HG03457 (cell line): Measurements from ENCODE around the gene ERBB4.

ENCODE experiments used
- ATAC-seq: cut with Tn5 transposase; IDR thresholded peaks from one replicate; pipeline ENCODE4 v1.9.1; 2021; ENCODE audit warnings: moderate number of reproducible peaks; ENCODE audit not compliant: unreplicated experiment

ERBB4 gene

DNA sequence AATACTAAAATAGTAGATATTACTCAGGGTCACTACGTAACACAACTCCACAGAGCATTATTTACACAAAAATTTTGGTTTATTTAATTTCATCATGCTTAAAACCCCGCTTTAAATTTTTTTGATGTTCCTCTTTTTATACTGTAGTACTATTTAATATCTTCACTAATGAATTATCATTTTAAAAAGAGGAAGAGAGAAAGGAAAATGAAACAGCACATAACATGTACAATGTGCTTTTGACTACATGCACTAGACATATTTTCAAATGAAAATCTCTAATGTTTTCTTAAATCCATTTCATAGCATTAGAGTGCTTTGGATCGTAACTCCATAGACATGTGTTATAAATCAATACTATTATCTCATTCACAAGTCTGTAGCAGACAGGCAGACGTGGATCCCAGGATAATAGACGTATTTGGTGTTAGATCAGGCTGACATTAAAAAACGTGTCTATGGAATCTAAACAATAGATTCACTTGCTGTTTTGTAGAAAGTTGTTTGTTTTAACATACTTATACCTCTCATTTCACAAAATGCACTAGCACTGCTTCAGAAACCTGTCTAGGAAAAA is 1085.2 kb downstream of the ERBB4 start:
- ATAC-seq, result no peak

GRCh38 chr2:211451642-211452041 is 1087.0 kb downstream of the ERBB4 start:
- ATAC-seq, result no peak

DNA sequence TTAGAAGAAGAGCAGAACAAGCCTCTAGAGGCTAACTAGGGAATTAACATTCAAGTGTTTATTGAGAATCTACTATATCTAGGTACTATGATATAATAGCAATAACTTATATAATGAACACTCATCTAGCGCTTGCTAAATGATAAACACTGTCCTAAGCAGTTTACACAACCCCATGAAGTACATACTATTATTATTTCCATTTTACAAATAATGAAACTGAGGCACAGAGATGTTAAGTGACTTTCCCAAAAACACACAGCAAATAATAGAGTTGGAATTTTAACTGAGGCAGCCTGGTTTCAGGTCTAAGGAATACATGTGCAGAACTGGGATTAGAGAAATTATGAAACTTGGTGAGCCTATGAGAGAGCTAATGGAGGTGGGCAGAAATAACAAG is 1088.8 kb downstream of the ERBB4 start:
- ATAC-seq, result no peak

DNA sequence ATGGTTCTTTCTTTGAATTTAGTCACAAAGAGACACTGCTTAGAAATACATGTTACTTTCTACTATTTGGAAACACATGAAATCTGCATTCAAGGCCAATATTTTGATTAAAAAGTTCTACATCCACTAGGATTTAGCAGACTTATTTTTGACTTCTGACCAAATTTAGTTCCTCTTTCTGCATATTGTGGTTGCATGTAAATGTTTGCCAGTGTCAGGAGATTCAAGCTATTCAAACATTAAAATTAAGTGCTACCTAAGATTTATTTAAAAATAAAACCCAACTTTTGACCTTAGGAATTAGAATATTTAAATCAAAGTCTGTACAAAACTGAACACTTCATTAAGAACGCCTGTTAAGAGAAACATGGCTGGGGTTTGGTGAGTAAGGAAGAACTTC is 1091.1 kb downstream of the ERBB4 start:
- ATAC-seq, result no peak

- no peak for ATAC-seq
Observed at GRCh38 chr2:211440107-211440506, 1098.5 kb downstream of the ERBB4 start.

DNA sequence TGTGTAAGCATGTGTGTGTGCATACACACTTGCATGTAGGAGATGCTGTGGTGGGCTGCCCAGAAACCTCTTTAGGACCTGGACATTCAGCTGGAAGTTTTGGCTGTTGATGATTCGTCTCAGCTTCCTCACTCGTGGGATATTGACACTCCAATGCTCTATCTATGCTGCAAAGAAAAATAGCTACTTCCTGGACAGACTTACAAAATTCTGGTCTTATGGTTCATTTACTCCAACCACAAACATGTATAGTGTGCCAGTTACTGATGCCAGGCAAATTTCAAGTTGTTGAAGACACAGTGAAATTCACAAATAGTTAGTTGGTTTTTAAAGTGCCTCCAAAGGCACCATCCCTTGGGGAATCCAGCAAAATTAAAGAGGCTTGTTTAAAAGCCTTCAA is 1099.6 kb downstream of the ERBB4 start:
- ATAC-seq, result no peak

GRCh38 chr2:211437396-211437795 is 1101.2 kb downstream of the ERBB4 start:
- ATAC-seq, result no peak

- ATAC-seq, result no peak
Observed at GRCh38 chr2:211436182-211436581, 1102.4 kb downstream of the ERBB4 start.

DNA sequence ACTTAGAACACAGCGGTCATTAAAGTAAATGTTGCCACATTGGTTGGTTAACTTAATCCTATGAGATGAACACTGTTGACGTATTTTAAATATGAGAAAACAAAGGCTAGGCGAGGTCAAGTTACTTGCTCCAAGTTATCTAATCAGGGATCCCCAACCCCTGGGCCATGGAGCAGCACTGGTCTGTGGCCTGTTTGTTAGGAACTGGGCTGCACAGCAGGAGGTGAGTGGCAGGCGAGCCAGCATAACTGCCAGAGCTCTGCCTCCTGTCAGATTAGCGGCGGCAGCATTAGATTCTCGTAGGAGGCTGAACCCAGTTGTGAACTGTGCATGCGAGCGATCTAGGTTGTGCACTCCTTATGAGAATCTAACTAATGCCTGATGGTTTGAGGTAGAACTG is 1103.3 kb downstream of the ERBB4 start:
- no peak for ATAC-seq

DNA sequence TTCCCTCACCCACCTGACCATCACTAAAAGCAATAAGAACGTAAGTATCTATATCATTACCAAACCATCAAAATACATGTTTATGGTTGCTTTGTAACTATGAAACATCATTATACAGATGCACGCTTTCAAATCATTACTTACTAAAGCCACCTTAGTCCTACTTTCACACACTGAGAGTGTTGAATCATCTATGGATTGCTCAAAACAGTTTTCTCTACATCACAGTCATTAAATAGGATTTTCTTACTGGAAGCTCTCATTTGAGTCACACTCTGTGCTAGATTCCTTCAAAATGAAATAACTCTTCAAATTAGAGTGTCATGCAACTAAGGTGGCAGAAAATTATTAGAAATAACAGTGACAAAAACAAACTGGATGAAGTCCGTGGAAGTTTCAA is 1103.8 kb downstream of the ERBB4 start:
- ATAC-seq, result no peak

DNA sequence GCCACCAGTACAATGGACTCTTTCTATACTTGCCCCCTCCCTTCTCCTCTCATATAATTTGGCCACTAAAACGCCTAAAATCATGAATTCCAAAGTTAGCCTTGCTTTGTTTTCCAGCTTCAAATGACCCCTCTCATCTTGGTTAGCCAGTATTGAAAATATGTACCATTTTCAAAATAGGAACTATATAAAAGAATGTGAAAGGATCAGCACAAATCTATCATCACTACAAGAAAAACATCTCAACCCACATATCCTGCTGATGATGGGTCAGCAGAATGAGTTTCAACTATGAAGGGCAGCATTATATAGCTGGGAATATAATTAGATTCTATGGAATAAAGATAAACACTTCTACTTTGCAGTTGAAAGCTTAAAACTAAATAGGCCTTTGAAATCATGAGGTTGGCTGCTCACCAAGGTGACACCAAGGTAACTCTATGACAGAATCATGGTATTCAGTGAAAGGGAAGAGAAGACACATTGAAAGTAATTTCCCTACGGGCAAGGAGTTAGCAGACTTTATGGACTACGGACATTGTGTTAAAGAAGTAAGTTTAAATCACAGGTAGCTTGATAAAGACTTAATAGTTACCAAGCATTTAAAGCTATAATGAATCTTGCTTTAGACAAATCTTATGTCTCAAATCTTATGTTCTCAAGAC is 1109.2 kb downstream of the ERBB4 start:
- ATAC-seq, result no peak

DNA sequence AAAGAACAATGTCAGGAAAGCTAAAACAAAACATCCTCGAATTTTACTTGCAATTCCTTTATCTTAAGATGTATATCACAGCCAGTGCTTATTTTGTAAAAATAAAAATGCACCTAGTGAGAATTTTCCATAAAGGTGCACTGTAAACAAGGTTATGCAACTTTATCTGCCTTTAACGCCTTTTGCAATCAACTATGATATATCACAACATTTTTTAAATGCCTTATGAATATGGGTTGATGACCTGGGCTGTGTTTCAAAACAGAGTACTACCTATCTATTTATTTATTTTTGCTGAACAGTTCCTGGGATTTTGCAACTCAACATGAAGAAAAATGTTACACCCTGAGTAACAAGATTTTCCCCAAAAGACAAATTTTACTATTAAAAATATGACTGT is 1112.4 kb downstream of the ERBB4 start:
- ATAC-seq, result no peak

DNA sequence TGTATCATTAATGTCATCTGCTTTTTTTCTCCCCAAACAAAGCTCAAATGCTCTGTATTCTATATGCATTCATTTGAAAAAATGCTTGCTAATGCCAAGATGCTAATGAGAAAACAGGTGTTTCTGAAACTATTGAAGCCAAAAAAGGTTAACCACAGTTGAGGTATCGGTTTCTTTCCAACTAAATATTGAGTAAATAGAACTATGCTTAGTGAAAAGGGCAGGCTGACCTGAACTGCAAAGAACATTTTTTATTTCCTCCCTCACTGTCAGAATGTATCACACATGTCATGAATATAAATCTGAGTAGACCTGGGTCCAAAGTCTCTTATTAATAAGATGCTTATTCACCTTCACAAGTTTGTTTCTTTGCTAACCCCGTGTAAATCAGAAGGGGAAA is 1115.6 kb downstream of the ERBB4 start:
- ATAC-seq, result no peak

DNA sequence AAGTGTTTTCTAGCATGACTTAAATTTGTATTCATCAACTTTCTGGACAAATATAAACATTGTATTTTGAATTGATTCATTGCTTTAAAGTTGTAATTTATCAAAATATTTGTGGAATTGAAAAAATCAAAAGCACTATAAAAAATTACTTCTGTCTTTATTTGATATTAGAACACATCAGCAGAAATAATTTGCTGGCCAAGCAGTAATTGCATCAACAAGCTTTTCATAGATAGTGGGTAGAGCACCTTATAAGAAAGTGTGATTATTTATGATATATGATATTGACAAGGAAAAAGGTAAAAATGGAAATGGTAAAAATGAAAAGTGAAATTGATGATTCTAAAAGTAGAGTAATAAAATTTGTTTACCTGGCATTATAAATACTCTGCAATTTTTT is 1121.1 kb downstream of the ERBB4 start:
- no peak for ATAC-seq

- no peak for ATAC-seq
Observed at GRCh38 chr2:211416373-211416772, 1122.2 kb downstream of the ERBB4 start.

DNA sequence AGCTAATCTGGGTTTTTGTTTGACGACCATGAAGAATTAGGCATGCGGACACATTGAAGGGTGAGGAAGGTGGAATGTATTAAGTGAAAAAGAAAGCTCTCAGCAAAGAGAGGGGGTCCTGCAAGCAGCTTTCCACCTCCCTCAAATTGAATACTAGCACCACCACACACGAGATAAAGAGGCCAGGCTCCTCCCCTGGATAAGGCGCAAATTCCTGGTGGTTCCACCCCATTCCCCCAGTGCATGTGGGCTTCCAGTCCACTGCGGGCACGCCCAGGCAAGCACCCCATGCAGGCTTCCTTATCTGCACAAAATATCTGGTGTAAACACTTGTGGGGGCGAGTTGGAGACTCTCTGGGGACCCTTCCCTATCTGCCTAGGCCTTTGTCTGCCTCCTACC is 1124.9 kb downstream of the ERBB4 start:
- ATAC-seq, result no peak

DNA sequence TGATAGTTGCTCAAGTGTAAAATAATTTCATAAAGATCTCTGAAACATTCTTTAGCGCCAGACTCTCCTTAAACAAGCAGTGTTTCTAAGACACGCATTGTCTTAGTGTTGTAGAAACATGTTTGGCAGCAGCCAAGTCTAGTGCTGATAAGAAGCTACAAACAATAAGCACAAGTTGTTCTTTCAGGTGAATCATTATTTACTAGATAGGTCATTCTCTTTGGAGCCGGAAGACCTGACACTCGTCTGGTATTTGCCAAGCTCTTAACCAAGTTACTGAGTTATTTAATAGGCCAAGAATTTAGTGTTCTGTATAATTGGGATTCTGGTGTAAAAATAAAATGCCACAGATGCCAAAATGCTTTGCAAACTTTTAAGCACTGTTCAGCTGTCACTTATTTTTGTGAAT is 1130.1 kb downstream of the ERBB4 start:
- no peak for ATAC-seq

- ATAC-seq, result no peak
Observed at GRCh38 chr2:211407076-211407475, 1131.5 kb downstream of the ERBB4 start.

DNA sequence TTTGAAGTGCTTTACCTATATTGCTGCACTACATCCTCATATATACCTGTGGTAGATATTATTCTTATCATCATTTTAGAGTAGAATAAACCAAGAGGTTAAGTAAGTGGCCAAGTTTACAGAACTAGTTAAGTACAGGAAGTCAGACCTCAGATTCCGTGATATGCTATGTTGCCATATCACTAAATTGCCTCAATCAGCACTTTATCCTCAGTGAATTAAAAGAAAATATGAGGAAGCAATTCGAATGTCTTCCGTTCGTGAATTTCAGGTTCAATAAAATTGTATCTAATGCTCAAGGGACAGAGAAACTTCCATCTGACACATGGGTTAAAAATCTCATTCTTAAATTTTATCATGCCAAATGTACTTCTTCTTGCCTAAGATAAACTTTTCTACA is 1133.6 kb downstream of the ERBB4 start:
- no peak for ATAC-seq

- no peak for ATAC-seq
Observed at GRCh38 chr2:211404098-211404497, 1134.5 kb downstream of the ERBB4 start.

- no peak for ATAC-seq
Observed at GRCh38 chr2:211401328-211401727, 1137.3 kb downstream of the ERBB4 start.

DNA sequence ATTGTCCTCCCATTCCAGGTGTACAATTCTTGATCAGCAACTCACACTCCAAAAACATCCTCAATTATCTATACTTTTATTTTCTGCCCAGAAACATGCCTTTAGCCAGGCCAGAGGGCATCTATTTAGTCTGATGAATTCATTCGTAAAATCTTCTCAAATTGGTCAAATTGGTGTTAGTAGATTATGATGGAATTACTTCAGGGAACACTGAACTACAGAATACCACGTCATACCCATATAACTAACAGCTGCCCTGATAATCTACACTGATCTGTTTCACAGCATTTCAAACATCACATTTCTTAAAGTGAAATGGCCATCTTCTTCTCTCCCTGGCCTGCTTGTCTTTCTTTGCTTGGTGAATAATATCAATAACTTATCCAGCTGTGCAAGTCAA is 1140.8 kb downstream of the ERBB4 start:
- ATAC-seq, result no peak

DNA sequence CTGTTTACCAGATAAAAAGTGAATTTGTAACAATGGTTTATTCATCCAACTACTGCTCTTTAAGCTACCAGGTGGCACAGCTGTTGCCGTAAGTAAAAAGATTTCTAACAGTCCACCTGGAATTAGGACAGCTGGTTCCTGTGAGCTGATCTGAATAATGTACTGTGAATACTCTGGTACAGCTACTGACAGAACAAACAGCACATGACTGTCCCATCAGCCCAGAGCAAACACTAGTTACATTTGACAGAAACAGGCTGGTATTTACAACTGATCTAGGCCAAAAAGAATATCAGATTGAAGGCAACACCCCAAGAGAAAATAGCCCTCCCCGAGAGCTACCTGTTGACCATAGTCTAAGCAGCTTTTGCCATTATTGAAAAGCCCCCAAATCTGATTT is 1141.8 kb downstream of the ERBB4 start:
- no peak for ATAC-seq
